Measurements from ENCODE around the gene STX18. TPM values are rescaled to one million over a fixed set of nuclear protein-coding genes. Genes with fewer than 3 reads are reported as not detected.
"Not testable (repeated sequence)": the region's sequence is repeated elsewhere in the genome, so short reads cannot be mapped to it uniquely, and the experiment has no call there.

STX18 gene
- total and polyA plus RNA-seq, 2 donors (not counting 3 experiments of a cell fraction or from before 2014, with no cell fraction given), result 30.7 to 31.2 TPM

GRCh38 chr4:4506961-4507360 is 34.9 kb downstream of the STX18 start:
- no peaks in the 10 kb centered on the region for H3K27me3 ChIP-seq (ENCODE audit: control insufficient read depth in 2 of 2, insufficient read depth in 2 of 2, low read length in 2 of 2)
- H3K79me2 ChIP-seq (ENCODE audit: control insufficient read depth, insufficient read depth, low read length), result peaks cover 13% of the 10 kb centered on the region
- dilution Hi-C loops (cut with MboI; ENCODE audit: extremely low pct_ligation_motif_present, low sequenced_read_pairs) (no loop called here), intact Hi-C loops (cut with micrococcal nuclease) (no loop called here)
- ChIA-PET CTCF (interaction anchor here (0.7 to 2.0 kb wide), 7 partner anchors 10 to 1228 kb away, joined by 3 to 15 read pairs (median 4); no protein-coding TSS in a partner anchor), POLR2A (no interaction called here)
- FAIRE-seq (no peak), DNase-seq (ENCODE audit: low read depth, low spot score) (no peak)
- H4K20me1 ChIP-seq (replicated peaks; ENCODE audit: control insufficient read depth, extremely low read depth, insufficient read depth, low read length), result no peaks in the 10 kb centered on the region
- no peak overlapping the region for H2AFZ ChIP-seq (ENCODE audit: low read depth, low read length)
- no peaks in the 10 kb centered on the region for H3K9me3 ChIP-seq (replicated peaks; ENCODE audit: control insufficient read depth, insufficient read depth, low read length)
- no TSS peak for BruUV-seq (replicated peaks)
- H3K27ac ChIP-seq (ENCODE audit: insufficient read depth, low read depth, low read length), result no peak overlapping the region
- TF ChIP-seq GATA2 (IDR thresholded peaks at IDR 0.05; ENCODE audit: insufficient read depth, insufficient read length, low read depth, low read length) (no peak), POLR2A (IDR thresholded peaks at IDR 0.05; ENCODE audit: low read depth, low read length) (no peak), POLR2AphosphoS5 (IDR thresholded peaks at IDR 0.05; ENCODE audit: insufficient read depth, low read depth, low read length) (no peak), EZH2 (IDR thresholded peaks at IDR 0.05; ENCODE audit: borderline replicate concordance, low read depth, low read length, severe bottlenecking) (no peak), JUN (IDR thresholded peaks at IDR 0.05; ENCODE audit: borderline replicate concordance, insufficient read depth, insufficient read length, low read depth) (no peak), MYC (IDR thresholded peaks at IDR 0.05; ENCODE audit: low read depth, low read length) (no peak), CTCF (IDR thresholded peaks at IDR 0.05; ENCODE audit: extremely low read depth in 1 of 2, insufficient read depth in 1 of 2, low read depth in 1 of 2, low read length in 2 of 2) (no peak), FOS (IDR thresholded peaks at IDR 0.05; ENCODE audit: borderline replicate concordance, insufficient read depth, low read length) (no peak), MAX (IDR thresholded peaks at IDR 0.05; ENCODE audit: insufficient read depth, insufficient read length) (no peak)
- peaks cover 7% of the 10 kb centered on the region for H3K4me1 ChIP-seq (ENCODE audit: control insufficient read depth, extremely low read depth, insufficient read depth, low read length)
- no peak overlapping the region for H3K4me2 ChIP-seq (ENCODE audit: insufficient read depth, low read length)
- no peaks in the 10 kb centered on the region for H3K9me1 ChIP-seq (replicated peaks; ENCODE audit: control insufficient read depth, extremely low read depth, insufficient read depth, low read length)
- no peaks in the 10 kb centered on the region for H3K36me3 ChIP-seq (ENCODE audit: control insufficient read depth in 2 of 2, extremely low read depth in 1 of 2, insufficient read depth in 2 of 2, low read length in 2 of 2)
- no peak overlapping the region for H3K9ac ChIP-seq (replicated peaks; ENCODE audit: extremely low read depth, insufficient read depth, low read length)
- no peak overlapping the region for H3K4me3 ChIP-seq (replicated peaks in 1 of 3; ENCODE audit: insufficient read depth in 1 of 3, low read depth in 1 of 3, low read length in 3 of 3)

- H3K4me2 ChIP-seq (ENCODE audit: insufficient read depth, low read length); intact Hi-C loops (cut with micrococcal nuclease); BruUV-seq (replicated peaks); H2AFZ ChIP-seq (ENCODE audit: low read depth, low read length); dilution Hi-C loops (cut with MboI; ENCODE audit: extremely low pct_ligation_motif_present, low sequenced_read_pairs); H3K27ac ChIP-seq (ENCODE audit: insufficient read depth, low read depth, low read length); H3K9me3 ChIP-seq (replicated peaks; ENCODE audit: control insufficient read depth, insufficient read depth, low read length); H3K9ac ChIP-seq (replicated peaks; ENCODE audit: extremely low read depth, insufficient read depth, low read length); H3K4me3 ChIP-seq (replicated peaks in 1 of 3; ENCODE audit: insufficient read depth in 1 of 3, low read depth in 1 of 3, low read length in 3 of 3); H4K20me1 ChIP-seq (replicated peaks; ENCODE audit: control insufficient read depth, extremely low read depth, insufficient read depth, low read length); H3K4me1 ChIP-seq (ENCODE audit: control insufficient read depth, extremely low read depth, insufficient read depth, low read length); POLR2A ChIA-PET; DNase-seq (ENCODE audit: low read depth, low spot score); H3K36me3 ChIP-seq (ENCODE audit: control insufficient read depth in 2 of 2, extremely low read depth in 1 of 2, insufficient read depth in 2 of 2, low read length in 2 of 2); FAIRE-seq; H3K27me3 ChIP-seq (ENCODE audit: control insufficient read depth in 2 of 2, insufficient read depth in 2 of 2, low read length in 2 of 2); H3K9me1 ChIP-seq (replicated peaks; ENCODE audit: control insufficient read depth, extremely low read depth, insufficient read depth, low read length): not testable (repeated sequence)
- peaks cover 11% of the 10 kb centered on the region for H3K79me2 ChIP-seq (ENCODE audit: control insufficient read depth, insufficient read depth, low read length)
- CTCF ChIA-PET, result interaction anchor here (0.6 to 2.1 kb wide), 3 partner anchors 11 to 164 kb away, joined by 3 to 12 read pairs (median 4); no protein-coding TSS in a partner anchor
These were observed 36.6 kb downstream of the STX18 start for GRCh38 chr4:4505211-4505610.
